DOHH2 (cell line): ENCODE results near the gene SIX2.

Source experiments
- H3F3A ChIP-seq: fragments of 200-600 bp; sonication (generic), shearing (Covaris generic); 2 replicates; pipeline ENCODE4 v1.6.0; 2016; ENCODE audit warnings: antibody characterized with exemption, mild to moderate bottlenecking; ENCODE audit not compliant: control insufficient read depth, insufficient read depth
- H3K27ac ChIP-seq: fragments of 200-600 bp; sonication (generic); 2 replicates; pipeline ENCODE4 v1.5.1; 2014; ENCODE audit warnings: low read depth, mild to moderate bottlenecking, low read length, moderate library complexity
- H3K27me3 ChIP-seq: fragments of 200-600 bp; sonication (generic); 2 replicates; pipeline ENCODE4 v1.6.1; 2014; ENCODE audit warnings: mild to moderate bottlenecking, low read length, mixed read lengths; ENCODE audit not compliant: control insufficient read depth
- H3K36me3 ChIP-seq: fragments of 200-600 bp; sonication (generic); 2 replicates; pipeline ENCODE4 v1.6.1; 2014; ENCODE audit warnings: mild to moderate bottlenecking, low read length, moderate library complexity, mixed read lengths; ENCODE audit not compliant: control insufficient read depth
- H3K4me1 ChIP-seq: fragments of 200-600 bp; sonication (generic); 2 replicates; pipeline ENCODE4 v1.6.1; 2014; ENCODE audit warnings: mild to moderate bottlenecking, low read length, mixed read lengths; ENCODE audit not compliant: control insufficient read depth
- H3K4me2 ChIP-seq: fragments of 200-600 bp; sonication (generic); 2 replicates; pipeline ENCODE4 v1.6.0; 2014; ENCODE audit warnings: mild to moderate bottlenecking, low read length, moderate library complexity
- H3K4me3 ChIP-seq: fragments of 200-600 bp; sonication (generic); 2 replicates; pipeline ENCODE4 v1.5.1; 2014; ENCODE audit warnings: mild to moderate bottlenecking, low read length, mixed read lengths
- H3K79me2 ChIP-seq: fragments of 200-600 bp; sonication (generic); 2 replicates; pipeline ENCODE4 v1.6.1; 2014; ENCODE audit warnings: mild to moderate bottlenecking, low read length, mixed read lengths; ENCODE audit not compliant: control insufficient read depth
- H3K9me2 ChIP-seq: fragments of 200-600 bp; sonication (generic); replicated peaks from 2 replicates; pipeline ENCODE4 v1.6.1; 2014; ENCODE audit warnings: mild to moderate bottlenecking, low read length, mixed read lengths; ENCODE audit not compliant: control insufficient read depth
- H3K9me3 ChIP-seq: fragments of 200-600 bp; sonication (generic); 2 replicates; pipeline ENCODE4 v1.6.1; 2014; ENCODE audit warnings: antibody characterized with exemption, low read length, mixed read lengths; ENCODE audit not compliant: control insufficient read depth, insufficient read depth
- H4K20me1 ChIP-seq: fragments of 200-600 bp; sonication (generic); 2 replicates; pipeline ENCODE4 v1.6.0; 2014; ENCODE audit warnings: low read depth, mild to moderate bottlenecking, antibody characterized with exemption, low read length, moderate library complexity; ENCODE audit not compliant: control insufficient read depth, insufficient read depth
- CTCF ChIP-seq: fragments of 200-600 bp; sonication (generic); IDR thresholded peaks from one replicate; pipeline ENCODE4 v1.5.1; 2014; ENCODE audit warnings: antibody characterized with exemption, mild to moderate bottlenecking, low read depth, low read length; ENCODE audit not compliant: poor library complexity, severe bottlenecking
- EZH2phosphoT487 ChIP-seq: fragments of 200-600 bp; sonication (generic); IDR thresholded peaks from 2 replicates; pipeline ENCODE4 v1.6.1; 2017; ENCODE audit warnings: borderline replicate concordance, mild to moderate bottlenecking, antibody characterized with exemption, low read length, moderate library complexity, mixed read lengths

Gene SIX2

DNA sequence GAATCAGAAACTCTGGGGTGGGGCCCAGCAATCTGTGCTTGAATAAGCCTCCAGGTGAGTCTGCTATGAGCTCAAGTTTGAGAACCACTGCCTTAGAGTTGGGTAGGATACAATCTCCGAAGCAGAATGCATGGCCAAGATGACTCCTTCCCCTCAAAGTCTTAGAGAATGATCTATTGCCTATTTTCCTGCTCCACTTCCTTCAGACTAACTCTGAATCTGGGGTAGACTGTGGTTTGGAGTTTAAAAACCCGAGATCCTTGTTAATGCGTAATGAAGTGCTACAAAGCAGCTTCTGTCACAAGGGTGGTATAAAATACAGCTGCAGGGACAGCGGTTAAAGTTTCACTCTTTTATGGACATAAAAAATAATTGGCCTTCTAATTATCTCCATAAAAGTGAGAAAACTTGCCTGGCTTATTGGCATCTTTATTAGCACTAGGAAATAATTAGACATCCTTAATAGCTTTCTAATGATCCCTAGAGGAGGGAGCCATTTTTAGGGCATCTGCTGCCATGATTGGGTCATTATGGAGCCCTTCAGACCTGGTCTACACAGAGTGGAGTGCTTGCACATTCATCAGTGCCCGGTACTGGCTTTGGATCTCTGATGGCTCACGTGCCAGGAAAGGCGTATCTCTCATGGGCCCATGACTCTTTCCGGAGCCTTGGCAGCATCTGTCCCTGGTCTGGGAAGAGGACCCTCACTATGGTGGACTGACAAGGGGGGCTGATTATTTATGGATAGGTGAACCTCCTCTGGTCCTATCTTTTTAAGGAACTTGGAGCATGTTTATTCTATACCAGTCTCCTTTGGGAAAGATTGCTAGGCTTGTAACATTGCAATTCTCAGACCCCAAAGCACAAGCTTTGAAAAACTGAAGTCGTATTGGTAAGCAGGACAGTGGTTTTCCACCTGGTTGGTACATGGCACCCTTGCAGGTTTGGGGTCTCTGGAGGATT, 28.2 kb downstream of the SIX2 start:
- Histone ChIP-seq H3K36me3 (no peaks in the 10 kb centered on the region), H4K20me1 (no peaks in the 10 kb centered on the region), H3K4me1 (no peaks in the 10 kb centered on the region), H3K9me2 (no peaks in the 10 kb centered on the region), H3K27me3 (no peaks in the 10 kb centered on the region), H3K9me3 (no peaks in the 10 kb centered on the region), H3K79me2 (no peaks in the 10 kb centered on the region), H3F3A (no peaks in the 10 kb centered on the region), H3K4me3 (no peak overlapping the region), H3K4me2 (no peak overlapping the region), H3K27ac (no peak overlapping the region)
- TF ChIP-seq CTCF = no peak
- no peak for TF ChIP-seq EZH2phosphoT487

- Histone ChIP-seq H3K9me2 (no peaks in the 10 kb centered on the region), H3K36me3 (no peaks in the 10 kb centered on the region), H3K79me2 (no peaks in the 10 kb centered on the region), H3K4me2 (no peak overlapping the region), H3K4me3 (no peak overlapping the region), H3F3A (no peaks in the 10 kb centered on the region), H3K9me3 (no peaks in the 10 kb centered on the region), H4K20me1 (no peaks in the 10 kb centered on the region), H3K27me3 (no peaks in the 10 kb centered on the region), H3K4me1 (no peaks in the 10 kb centered on the region), H3K27ac (no peak overlapping the region)
- no peak for TF ChIP-seq CTCF
- TF ChIP-seq EZH2phosphoT487 = no peak
These were observed 29.7 kb downstream of the SIX2 start for GRCh38 chr2:44979581-44979980.

GRCh38 chr2:44975571-44976450, 33.4 kb downstream of the SIX2 start:
- TF ChIP-seq CTCF = no peak
- TF ChIP-seq EZH2phosphoT487 = no peak
- Histone ChIP-seq H3K4me1 (no peaks in the 10 kb centered on the region), H3K27ac (no peak overlapping the region), H3K4me3 (no peak overlapping the region), H3F3A (no peaks in the 10 kb centered on the region), H3K9me3 (no peaks in the 10 kb centered on the region), H3K27me3 (no peaks in the 10 kb centered on the region), H3K79me2 (no peaks in the 10 kb centered on the region), H3K4me2 (no peak overlapping the region), H3K9me2 (no peaks in the 10 kb centered on the region), H4K20me1 (no peaks in the 10 kb centered on the region), H3K36me3 (no peaks in the 10 kb centered on the region)
